ENCODE data around the gene ARIH2. TPM values are rescaled to one million over a fixed set of nuclear protein-coding genes. Genes with fewer than 3 reads are reported as not detected.

Gene ARIH2
- total and polyA plus RNA-seq, 9 of the 15 experiments (the other 6 are each of a cell fraction or from before 2014, with no cell fraction given) = 27.0 to 120 (median 108) TPM

DNA sequence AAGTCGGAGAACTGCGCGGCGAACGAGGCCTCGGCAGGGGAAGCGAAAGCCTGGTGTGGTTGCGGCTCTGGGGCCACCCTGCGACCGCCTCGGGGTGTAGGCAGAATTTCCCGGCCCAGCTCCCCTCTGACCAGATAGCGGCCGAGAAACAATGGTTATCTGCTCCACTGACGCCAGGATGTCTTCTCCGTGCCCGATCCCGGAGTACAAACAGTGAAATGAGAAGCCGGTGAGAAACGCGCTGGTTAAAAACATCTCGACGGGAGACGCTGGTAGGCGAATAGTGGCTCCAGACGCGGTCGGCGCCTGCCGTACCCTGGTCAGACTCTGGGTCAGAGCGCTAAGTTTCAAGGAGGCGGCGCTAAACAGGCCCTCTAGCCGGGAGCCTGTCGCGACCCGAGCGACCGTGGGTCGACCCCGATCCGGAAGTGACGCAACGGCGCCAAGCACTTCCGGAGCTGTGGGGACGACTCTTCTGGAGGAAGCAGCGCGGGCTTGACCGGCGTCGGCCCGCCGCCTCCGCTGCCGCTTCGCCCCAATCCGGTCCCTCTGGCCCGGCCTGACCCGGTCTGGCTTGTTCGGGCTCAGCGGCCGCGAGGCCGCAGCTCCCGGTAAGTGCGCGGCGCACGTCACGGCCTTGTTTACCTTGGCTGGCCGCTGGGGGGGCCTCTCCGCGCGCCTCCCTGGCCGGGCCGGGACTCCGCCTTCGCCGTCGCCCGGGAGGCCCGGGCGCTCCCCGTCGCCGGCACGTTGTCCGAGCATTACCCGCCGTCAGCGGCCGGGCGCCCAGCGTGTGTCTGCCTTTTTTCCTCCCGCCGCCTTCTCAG is at the start of gene ARIH2 (continued):
- TF ChIP-seq, protein P1, sequence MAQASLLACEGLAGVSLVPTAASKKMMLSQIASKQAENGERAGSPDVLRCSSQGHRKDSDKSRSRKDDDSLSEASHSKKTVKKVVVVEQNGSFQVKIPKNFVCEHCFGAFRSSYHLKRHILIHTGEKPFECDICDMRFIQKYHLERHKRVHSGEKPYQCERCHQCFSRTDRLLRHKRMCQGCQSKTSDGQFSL (CRISPR knock-in tag; IDR thresholded peaks at IDR 0.05) = peak; percentile 84
- TF ChIP-seq, protein P1 (tag; IDR thresholded peaks at IDR 0.05) = no peak
- no peak for TF ChIP-seq NFYB (IDR thresholded peaks at IDR 0.05; ENCODE audit: extremely low read depth, insufficient read length)
- no peak for TF ChIP-seq HLTF (IDR thresholded peaks at IDR 0.05)
- no peak for TF ChIP-seq NFATC3 (IDR thresholded peaks at IDR 0.05)
- TF ChIP-seq MIER1 (IDR thresholded peaks at IDR 0.05; ENCODE audit: low read depth) = no peak
- TF ChIP-seq SMARCB1 (IDR thresholded peaks at IDR 0.05; ENCODE audit: insufficient read length, low read depth) = no peak
- TF ChIP-seq, protein P2, sequence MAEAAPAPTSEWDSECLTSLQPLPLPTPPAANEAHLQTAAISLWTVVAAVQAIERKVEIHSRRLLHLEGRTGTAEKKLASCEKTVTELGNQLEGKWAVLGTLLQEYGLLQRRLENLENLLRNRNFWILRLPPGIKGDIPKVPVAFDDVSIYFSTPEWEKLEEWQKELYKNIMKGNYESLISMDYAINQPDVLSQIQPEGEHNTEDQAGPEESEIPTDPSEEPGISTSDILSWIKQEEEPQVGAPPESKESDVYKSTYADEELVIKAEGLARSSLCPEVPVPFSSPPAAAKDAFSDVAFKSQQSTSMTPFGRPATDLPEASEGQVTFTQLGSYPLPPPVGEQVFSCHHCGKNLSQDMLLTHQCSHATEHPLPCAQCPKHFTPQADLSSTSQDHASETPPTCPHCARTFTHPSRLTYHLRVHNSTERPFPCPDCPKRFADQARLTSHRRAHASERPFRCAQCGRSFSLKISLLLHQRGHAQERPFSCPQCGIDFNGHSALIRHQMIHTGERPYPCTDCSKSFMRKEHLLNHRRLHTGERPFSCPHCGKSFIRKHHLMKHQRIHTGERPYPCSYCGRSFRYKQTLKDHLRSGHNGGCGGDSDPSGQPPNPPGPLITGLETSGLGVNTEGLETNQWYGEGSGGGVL (CRISPR knock-in tag; IDR thresholded peaks at IDR 0.05) = no peak
- peak; percentile 87 to 94 for TF ChIP-seq FOXK2 (conservative IDR thresholded peaks at IDR 0.05 in 1 of 2, IDR thresholded peaks at IDR 0.05 in 1 of 2; ENCODE audit: low read depth in 2 of 2)
- no peak for TF ChIP-seq NFIX (CRISPR knock-in tag; IDR thresholded peaks at IDR 0.05; ENCODE audit: low read depth)
- TF ChIP-seq ZBTB7A (IDR thresholded peaks at IDR 0.05; ENCODE audit: borderline replicate concordance, control insufficient read depth, low read depth, low read length) = peak; percentile 67; the same call in 1 of the 2 replicates
- peak; percentile 13; the same call in 1 of the 2 replicates for TF ChIP-seq ZNF263 (CRISPR knock-in tag; IDR thresholded peaks at IDR 0.05; ENCODE audit: borderline replicate concordance)
- TF ChIP-seq, protein P3, sequence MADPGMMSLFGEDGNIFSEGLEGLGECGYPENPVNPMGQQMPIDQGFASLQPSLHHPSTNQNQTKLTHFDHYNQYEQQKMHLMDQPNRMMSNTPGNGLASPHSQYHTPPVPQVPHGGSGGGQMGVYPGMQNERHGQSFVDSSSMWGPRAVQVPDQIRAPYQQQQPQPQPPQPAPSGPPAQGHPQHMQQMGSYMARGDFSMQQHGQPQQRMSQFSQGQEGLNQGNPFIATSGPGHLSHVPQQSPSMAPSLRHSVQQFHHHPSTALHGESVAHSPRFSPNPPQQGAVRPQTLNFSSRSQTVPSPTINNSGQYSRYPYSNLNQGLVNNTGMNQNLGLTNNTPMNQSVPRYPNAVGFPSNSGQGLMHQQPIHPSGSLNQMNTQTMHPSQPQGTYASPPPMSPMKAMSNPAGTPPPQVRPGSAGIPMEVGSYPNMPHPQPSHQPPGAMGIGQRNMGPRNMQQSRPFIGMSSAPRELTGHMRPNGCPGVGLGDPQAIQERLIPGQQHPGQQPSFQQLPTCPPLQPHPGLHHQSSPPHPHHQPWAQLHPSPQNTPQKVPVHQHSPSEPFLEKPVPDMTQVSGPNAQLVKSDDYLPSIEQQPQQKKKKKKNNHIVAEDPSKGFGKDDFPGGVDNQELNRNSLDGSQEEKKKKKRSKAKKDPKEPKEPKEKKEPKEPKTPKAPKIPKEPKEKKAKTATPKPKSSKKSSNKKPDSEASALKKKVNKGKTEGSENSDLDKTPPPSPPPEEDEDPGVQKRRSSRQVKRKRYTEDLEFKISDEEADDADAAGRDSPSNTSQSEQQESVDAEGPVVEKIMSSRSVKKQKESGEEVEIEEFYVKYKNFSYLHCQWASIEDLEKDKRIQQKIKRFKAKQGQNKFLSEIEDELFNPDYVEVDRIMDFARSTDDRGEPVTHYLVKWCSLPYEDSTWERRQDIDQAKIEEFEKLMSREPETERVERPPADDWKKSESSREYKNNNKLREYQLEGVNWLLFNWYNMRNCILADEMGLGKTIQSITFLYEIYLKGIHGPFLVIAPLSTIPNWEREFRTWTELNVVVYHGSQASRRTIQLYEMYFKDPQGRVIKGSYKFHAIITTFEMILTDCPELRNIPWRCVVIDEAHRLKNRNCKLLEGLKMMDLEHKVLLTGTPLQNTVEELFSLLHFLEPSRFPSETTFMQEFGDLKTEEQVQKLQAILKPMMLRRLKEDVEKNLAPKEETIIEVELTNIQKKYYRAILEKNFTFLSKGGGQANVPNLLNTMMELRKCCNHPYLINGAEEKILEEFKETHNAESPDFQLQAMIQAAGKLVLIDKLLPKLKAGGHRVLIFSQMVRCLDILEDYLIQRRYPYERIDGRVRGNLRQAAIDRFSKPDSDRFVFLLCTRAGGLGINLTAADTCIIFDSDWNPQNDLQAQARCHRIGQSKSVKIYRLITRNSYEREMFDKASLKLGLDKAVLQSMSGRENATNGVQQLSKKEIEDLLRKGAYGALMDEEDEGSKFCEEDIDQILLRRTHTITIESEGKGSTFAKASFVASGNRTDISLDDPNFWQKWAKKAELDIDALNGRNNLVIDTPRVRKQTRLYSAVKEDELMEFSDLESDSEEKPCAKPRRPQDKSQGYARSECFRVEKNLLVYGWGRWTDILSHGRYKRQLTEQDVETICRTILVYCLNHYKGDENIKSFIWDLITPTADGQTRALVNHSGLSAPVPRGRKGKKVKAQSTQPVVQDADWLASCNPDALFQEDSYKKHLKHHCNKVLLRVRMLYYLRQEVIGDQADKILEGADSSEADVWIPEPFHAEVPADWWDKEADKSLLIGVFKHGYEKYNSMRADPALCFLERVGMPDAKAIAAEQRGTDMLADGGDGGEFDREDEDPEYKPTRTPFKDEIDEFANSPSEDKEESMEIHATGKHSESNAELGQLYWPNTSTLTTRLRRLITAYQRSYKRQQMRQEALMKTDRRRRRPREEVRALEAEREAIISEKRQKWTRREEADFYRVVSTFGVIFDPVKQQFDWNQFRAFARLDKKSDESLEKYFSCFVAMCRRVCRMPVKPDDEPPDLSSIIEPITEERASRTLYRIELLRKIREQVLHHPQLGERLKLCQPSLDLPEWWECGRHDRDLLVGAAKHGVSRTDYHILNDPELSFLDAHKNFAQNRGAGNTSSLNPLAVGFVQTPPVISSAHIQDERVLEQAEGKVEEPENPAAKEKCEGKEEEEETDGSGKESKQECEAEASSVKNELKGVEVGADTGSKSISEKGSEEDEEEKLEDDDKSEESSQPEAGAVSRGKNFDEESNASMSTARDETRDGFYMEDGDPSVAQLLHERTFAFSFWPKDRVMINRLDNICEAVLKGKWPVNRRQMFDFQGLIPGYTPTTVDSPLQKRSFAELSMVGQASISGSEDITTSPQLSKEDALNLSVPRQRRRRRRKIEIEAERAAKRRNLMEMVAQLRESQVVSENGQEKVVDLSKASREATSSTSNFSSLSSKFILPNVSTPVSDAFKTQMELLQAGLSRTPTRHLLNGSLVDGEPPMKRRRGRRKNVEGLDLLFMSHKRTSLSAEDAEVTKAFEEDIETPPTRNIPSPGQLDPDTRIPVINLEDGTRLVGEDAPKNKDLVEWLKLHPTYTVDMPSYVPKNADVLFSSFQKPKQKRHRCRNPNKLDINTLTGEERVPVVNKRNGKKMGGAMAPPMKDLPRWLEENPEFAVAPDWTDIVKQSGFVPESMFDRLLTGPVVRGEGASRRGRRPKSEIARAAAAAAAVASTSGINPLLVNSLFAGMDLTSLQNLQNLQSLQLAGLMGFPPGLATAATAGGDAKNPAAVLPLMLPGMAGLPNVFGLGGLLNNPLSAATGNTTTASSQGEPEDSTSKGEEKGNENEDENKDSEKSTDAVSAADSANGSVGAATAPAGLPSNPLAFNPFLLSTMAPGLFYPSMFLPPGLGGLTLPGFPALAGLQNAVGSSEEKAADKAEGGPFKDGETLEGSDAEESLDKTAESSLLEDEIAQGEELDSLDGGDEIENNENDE (IDR thresholded peaks at IDR 0.05; ENCODE audit: low read depth, low read length) = no peak
